ENCODE measurements around the gene GFI1B.
"Not testable (repeated sequence)": the region's sequence is repeated elsewhere in the genome, so short reads cannot be mapped to it uniquely, and the experiment has no call there.

The GFI1B gene

GRCh38 chr9:132991351-132992300 is 13.1 kb downstream of the GFI1B start:
- DNase-seq (ENCODE audit: low read depth in 2 of 2): no peak

GRCh38 chr9:132993511-132993939 is 15.0 kb downstream of the GFI1B start:
- DNase-seq (ENCODE audit: low read depth in 2 of 2): no peak

- no peak for DNase-seq (ENCODE audit: low read depth in 2 of 2)
These were observed 16.1 kb downstream of the GFI1B start for GRCh38 chr9:132994410-132995120.

- DNase-seq (ENCODE audit: low read depth in 2 of 2): no peak
These were observed 16.6 kb downstream of the GFI1B start for GRCh38 chr9:132995121-132995420.

- no peak for DNase-seq (ENCODE audit: low read depth in 2 of 2)
These were observed 17.4 kb downstream of the GFI1B start for GRCh38 chr9:132995879-132996278.

- DNase-seq (ENCODE audit: low read depth in 2 of 2): no peak
These were observed 18.0 kb downstream of the GFI1B start for GRCh38 chr9:132996526-132996925.

GRCh38 chr9:132997591-132997990 is 19.1 kb downstream of the GFI1B start:
- DNase-seq (ENCODE audit: low read depth in 2 of 2): no peak

- not testable (repeated sequence) for DNase-seq (ENCODE audit: low read depth in 2 of 2)
These were observed 19.7 kb downstream of the GFI1B start for GRCh38 chr9:132998221-132998620.

GRCh38 chr9:132998831-132999635 is 20.5 kb downstream of the GFI1B start:
- DNase-seq (ENCODE audit: low read depth in 2 of 2): no peak

- no peak for DNase-seq (ENCODE audit: low read depth in 2 of 2)
These were observed 23.9 kb downstream of the GFI1B start for GRCh38 chr9:133002147-133003070.

GRCh38 chr9:133003071-133003461 is 24.6 kb downstream of the GFI1B start:
- DNase-seq (ENCODE audit: low read depth in 2 of 2): no peak

GRCh38 chr9:133003671-133004090 is 25.2 kb downstream of the GFI1B start:
- no peak for DNase-seq (ENCODE audit: low read depth in 2 of 2)

- no peak for DNase-seq (ENCODE audit: low read depth in 2 of 2)
These were observed 25.9 kb downstream of the GFI1B start for GRCh38 chr9:133004091-133004998.

GRCh38 chr9:133004999-133005760 is 26.7 kb downstream of the GFI1B start:
- no peak for DNase-seq (ENCODE audit: low read depth in 2 of 2)

- DNase-seq (ENCODE audit: low read depth in 2 of 2): no peak
These were observed 27.5 kb downstream of the GFI1B start for GRCh38 chr9:133005957-133006356.

- DNase-seq (ENCODE audit: low read depth in 2 of 2): no peak
These were observed 28.3 kb downstream of the GFI1B start for GRCh38 chr9:133006731-133007352.

- DNase-seq (ENCODE audit: low read depth in 2 of 2): no peak
These were observed 29.9 kb downstream of the GFI1B start for GRCh38 chr9:133008406-133008805.

- no peak for DNase-seq (ENCODE audit: low read depth in 2 of 2)
These were observed 30.3 kb downstream of the GFI1B start for GRCh38 chr9:133008824-133009223.
